H1 (cell line): Measurements from ENCODE around the gene AQP12A. TPM values are rescaled to one million over a fixed set of nuclear protein-coding genes. Genes with fewer than 3 reads are reported as not detected.

Experiments used
- MAX ChIP-seq: IDR thresholded peaks from 2 replicates; pipeline ENCODE4 v1.6.1; 2012; ENCODE audit warnings: inconsistent platforms
- TAF7 ChIP-seq: optimal IDR thresholded peaks from 2 replicates; pipeline ENCODE3; 2011; ENCODE audit warnings: low read depth, mild to moderate bottlenecking, inconsistent platforms, low read length, moderate library complexity, borderline replicate concordance
- polyA plus RNA-seq, 7 experiments: library from polyadenylated mRNA; depleted of rRNA in 3 of 7; stranded (reverse) in 5 of 7; unstranded in 2 of 7; fragments of >200 nt in 5 of 7; fragments of 200-250 nt in 2 of 7; gene quantifications; 1 replicate in 5 of 7; 2 replicates in 1 of 7; 4 replicates in 1 of 7; pipeline versions ENCODE4 v1.2.1 to v1.2.3, GENCODE V29; 2011 to 2013; ENCODE audit warnings: missing spikeins in 2 of 7, mixed read lengths in 2 of 7
- total RNA-seq: library from RNA; stranded (reverse); fragmentation: NEBNext Ultra II Directional; extraction: Animal tissue kit (Norgen Biotek cat#: 25700); gene quantifications from 2 replicates; pipeline ENCODE4 v1.2.1, GENCODE V29; 2021

Gene AQP12A
- total and polyA plus RNA-seq, 2 of the 8 experiments (the other 6 are each of a cell fraction or from before 2014, with no cell fraction given), result not detected

DNA sequence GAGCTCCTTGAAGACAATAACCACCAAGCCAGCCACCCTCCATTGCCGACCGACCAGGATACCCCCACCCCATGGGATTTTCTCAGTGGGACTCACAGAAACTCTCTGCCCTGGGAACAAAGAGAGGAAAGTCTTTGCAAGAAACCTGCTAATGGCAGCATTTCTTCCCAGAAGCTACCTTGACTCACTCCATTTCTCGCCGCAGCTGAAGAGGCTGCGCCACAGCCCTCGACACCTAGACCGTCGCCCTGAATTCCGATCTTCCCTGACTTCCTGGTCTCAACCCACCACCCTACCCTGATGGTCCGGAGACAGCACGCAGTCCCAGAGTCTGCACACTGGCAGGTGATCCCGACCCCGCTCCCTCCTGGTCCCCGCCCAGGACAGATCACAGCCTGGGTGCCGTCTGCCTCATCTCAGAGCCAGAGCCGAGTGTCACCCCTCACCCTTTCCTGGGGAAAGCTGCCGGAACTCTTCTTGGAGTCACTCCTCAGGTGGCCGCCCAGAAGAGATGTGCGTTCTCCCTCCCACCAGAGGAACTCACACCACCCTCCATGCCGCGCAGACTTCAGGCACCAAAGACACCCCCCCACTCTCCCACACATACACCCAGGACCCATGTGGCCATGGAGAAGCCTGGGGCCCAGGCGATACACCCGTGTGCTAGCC, 24.6 kb downstream of the AQP12A start (continued):
- no peak for TF ChIP-seq MAX
- TF ChIP-seq TAF7, result no peak
- TF ChIP-seq, all 59 proteins: peak for 0
